Naive B cell (primary cell): ENCODE data around the gene FOXK1. TPM values are rescaled to one million over a fixed set of nuclear protein-coding genes. Genes with fewer than 3 reads are reported as not detected.
"Not testable (repeated sequence)": the region's sequence is repeated elsewhere in the genome, so short reads cannot be mapped to it uniquely, and the experiment has no call there.

ENCODE experiments used
- ATAC-seq, 2 donors: fragments of 150-1000 bp; cut with Tn5 transposase; 2 replicates each; pipeline ENCODE4 v1.10.0; 2021; ENCODE audit warnings: low read depth in 2 of 2, mild to moderate bottlenecking in 2 of 2, moderate library complexity in 2 of 2
- DNase-seq: peaks from one replicate; pipeline ENCODE4 v3.0.0; 2022
- H3K27ac Mint-ChIP-seq, 6 donors: one replicate each; pipeline ENCODE4 v1.8.0; 2020 to 2022; ENCODE audit warnings: mild to moderate bottlenecking in 6 of 6, mixed read lengths in 6 of 6, moderate library complexity in 5 of 6, inconsistent platforms in 2 of 6
- H3K27me3 Mint-ChIP-seq, 3 donors: one replicate each; pipeline ENCODE4 v1.8.0; 2021 to 2022; ENCODE audit warnings: mixed read lengths in 3 of 3, mild to moderate bottlenecking in 1 of 3
- H3K36me3 Mint-ChIP-seq, 2 donors: one replicate each; pipeline ENCODE4 v1.8.0; 2020 to 2022; ENCODE audit warnings: mixed read lengths in 2 of 2, inconsistent platforms in 1 of 2, mild to moderate bottlenecking in 1 of 2
- H3K4me1 Mint-ChIP-seq, 3 donors: one replicate each; pipeline ENCODE4 v1.8.0; 2020 to 2022; ENCODE audit warnings: mixed read lengths in 3 of 3, inconsistent platforms in 1 of 3, mild to moderate bottlenecking in 1 of 3, moderate library complexity in 1 of 3
- H3K4me3 Mint-ChIP-seq, 8 donors: one replicate each; pipeline ENCODE4 v1.8.0; 2020 to 2022; ENCODE audit warnings: mild to moderate bottlenecking in 8 of 8, mixed read lengths in 8 of 8, moderate library complexity in 8 of 8, inconsistent platforms in 2 of 8
- H3K9me3 Mint-ChIP-seq, 7 donors: one replicate each; pipeline ENCODE4 v1.8.0; 2020 to 2022; ENCODE audit warnings: mixed read lengths in 7 of 7, mild to moderate bottlenecking in 5 of 7, inconsistent platforms in 2 of 7, moderate library complexity in 1 of 7
- polyA plus RNA-seq, 6 donors: library from polyadenylated mRNA; unstranded; fragments of 300-500 nt; fragmentation: Illumina TruSeq; gene quantifications; one replicate each; pipeline ENCODE4 v1.2.3, GENCODE V29; 2021; ENCODE audit warnings: low read depth in 6 of 6

Gene FOXK1
- polyA plus RNA-seq, 6 donors from 2014 or later, result 0.92 to 3.1 (median 1.8) TPM

GRCh38 chr7:4789194-4790077, 107.3 kb downstream of the FOXK1 start:
- Mint-ChIP-seq H3K9me3 (no peaks in the 10 kb centered on the region), H3K27ac (peak overlapping the region in 1 of 6 donors; percentile 79)

GRCh38 chr7:4790078-4790465, 108.0 kb downstream of the FOXK1 start:
- H3K27ac Mint-ChIP-seq, result peak overlapping the region in 2 of 6 donors; percentile 65 to 73
- no peak for ATAC-seq

More at GRCh38 chr7:4789194-4790077, 107.3 kb downstream of the FOXK1 start:
- no peaks in the 10 kb centered on the region for H3K36me3 Mint-ChIP-seq
- no peaks in the 10 kb centered on the region for H3K27me3 Mint-ChIP-seq
- no peak for DNase-seq
- H3K4me1 Mint-ChIP-seq, result peaks cover 6 to 11% (median 10%) of the 10 kb centered on the region in 3 donors
- H3K4me3 Mint-ChIP-seq, result peak overlapping the region in 1 of 8 donors; percentile 35
- ATAC-seq, result no peak

GRCh38 chr7:4790516-4790991, 108.5 kb downstream of the FOXK1 start:
- Mint-ChIP-seq H3K27me3 (no peaks in the 10 kb centered on the region), H3K4me3 (peak overlapping the region in 1 of 8 donors; percentile 6), H3K9me3 (no peaks in the 10 kb centered on the region), H3K4me1 (peaks cover 6 to 11% (median 10%) of the 10 kb centered on the region in 3 donors), H3K27ac (no peak overlapping the region), H3K36me3 (no peaks in the 10 kb centered on the region)
- no peak for ATAC-seq
- DNase-seq, result no peak

More at GRCh38 chr7:4790078-4790465, 108.0 kb downstream of the FOXK1 start:
- H3K4me1 Mint-ChIP-seq, result peaks cover 6 to 11% (median 10%) of the 10 kb centered on the region in 3 donors
- H3K27me3 Mint-ChIP-seq, result no peaks in the 10 kb centered on the region
- H3K36me3 Mint-ChIP-seq, result no peaks in the 10 kb centered on the region
- DNase-seq, result no peak
- H3K9me3 Mint-ChIP-seq, result no peaks in the 10 kb centered on the region
- no peak overlapping the region for H3K4me3 Mint-ChIP-seq

GRCh38 chr7:4791101-4791737, 109.1 kb downstream of the FOXK1 start:
- peak overlapping the region in 6 of 8 donors; percentile 6 to 64 (median 50) for H3K4me3 Mint-ChIP-seq
- ATAC-seq (no peak), DNase-seq (no peak)
- no peaks in the 10 kb centered on the region for H3K36me3 Mint-ChIP-seq
- no peaks in the 10 kb centered on the region for H3K27me3 Mint-ChIP-seq
- peaks cover 6 to 11% (median 10%) of the 10 kb centered on the region in 3 donors for H3K4me1 Mint-ChIP-seq
- peak overlapping the region in 4 of 6 donors; percentile 15 to 54 (median 24) for H3K27ac Mint-ChIP-seq
- no peaks in the 10 kb centered on the region for H3K9me3 Mint-ChIP-seq

GRCh38 chr7:4791738-4792536, 109.8 kb downstream of the FOXK1 start:
- DNase-seq (peak; percentile 80), ATAC-seq (peak; percentile 87 to 88)
- Mint-ChIP-seq H3K4me1 (peaks cover 6 to 11% (median 10%) of the 10 kb centered on the region in 3 donors), H3K4me3 (peak overlapping the region in 7 of 8 donors; percentile 15 to 75 (median 53)), H3K9me3 (no peaks in the 10 kb centered on the region), H3K36me3 (no peaks in the 10 kb centered on the region), H3K27ac (peak overlapping the region in 1 of 6 donors; percentile 31), H3K27me3 (no peaks in the 10 kb centered on the region)

- Mint-ChIP-seq H3K4me1 (peaks cover 6 to 11% (median 9%) of the 10 kb centered on the region in 3 donors), H3K27me3 (no peaks in the 10 kb centered on the region), H3K4me3 (peak overlapping the region in 7 of 8 donors; percentile 22 to 75 (median 53)), H3K27ac (no peak overlapping the region), H3K36me3 (no peaks in the 10 kb centered on the region), H3K9me3 (no peaks in the 10 kb centered on the region)
- peak in 1 of 2 donors; percentile 47 for ATAC-seq
- DNase-seq, result no peak
These were observed 110.5 kb downstream of the FOXK1 start for GRCh38 chr7:4792537-4793126.

GRCh38 chr7:4793385-4793993, 111.4 kb downstream of the FOXK1 start:
- H3K27ac Mint-ChIP-seq, H3K9me3 Mint-ChIP-seq, H3K36me3 Mint-ChIP-seq, DNase-seq, ATAC-seq, H3K27me3 Mint-ChIP-seq: not testable (repeated sequence)
- Mint-ChIP-seq H3K4me1 (peaks cover 4 to 11% (median 5%) of the 10 kb centered on the region in 3 donors), H3K4me3 (peak overlapping the region in 4 of 8 donors; percentile 20 to 59 (median 33))

GRCh38 chr7:4794171-4794570, 112.1 kb downstream of the FOXK1 start:
- H3K36me3 Mint-ChIP-seq, H3K27ac Mint-ChIP-seq, H3K9me3 Mint-ChIP-seq, ATAC-seq, DNase-seq, H3K27me3 Mint-ChIP-seq: not testable (repeated sequence)
- Mint-ChIP-seq H3K4me1 (peaks cover 5 to 11% (median 7%) of the 10 kb centered on the region in 3 donors), H3K4me3 (peak overlapping the region in 5 of 8 donors; percentile 1 to 41 (median 20))

GRCh38 chr7:4794591-4795350, 112.7 kb downstream of the FOXK1 start:
- peak overlapping the region in 2 of 8 donors; percentile 5 to 27 for H3K4me3 Mint-ChIP-seq

GRCh38 chr7:4796453-4796852, 114.4 kb downstream of the FOXK1 start:
- H3K9me3 Mint-ChIP-seq, result no peaks in the 10 kb centered on the region
- no peak overlapping the region for H3K4me3 Mint-ChIP-seq
- no peak overlapping the region for H3K27ac Mint-ChIP-seq

More at GRCh38 chr7:4794591-4795350, 112.7 kb downstream of the FOXK1 start:
- Mint-ChIP-seq H3K27me3 (no peaks in the 10 kb centered on the region), H3K36me3 (no peaks in the 10 kb centered on the region), H3K9me3 (no peaks in the 10 kb centered on the region), H3K27ac (no peak overlapping the region), H3K4me1 (peaks cover 5 to 11% (median 7%) of the 10 kb centered on the region in 3 donors)
- ATAC-seq, result no peak
- no peak for DNase-seq

GRCh38 chr7:4797858-4798705, 116.0 kb downstream of the FOXK1 start:
- ATAC-seq (peak; percentile 83 to 94), DNase-seq (peak; percentile 53)
- H3K27me3 Mint-ChIP-seq, result no peaks in the 10 kb centered on the region
- H3K36me3 Mint-ChIP-seq, result no peaks in the 10 kb centered on the region
- no peak overlapping the region for H3K27ac Mint-ChIP-seq
- no peak overlapping the region for H3K4me3 Mint-ChIP-seq
- peaks cover 4 to 5% (median 4%) of the 10 kb centered on the region in 3 donors for H3K4me1 Mint-ChIP-seq
- H3K9me3 Mint-ChIP-seq, result no peaks in the 10 kb centered on the region

More at GRCh38 chr7:4796453-4796852, 114.4 kb downstream of the FOXK1 start:
- Mint-ChIP-seq H3K4me1 (peaks cover 4 to 8% (median 8%) of the 10 kb centered on the region in 3 donors), H3K27me3 (no peaks in the 10 kb centered on the region), H3K36me3 (no peaks in the 10 kb centered on the region)
- ATAC-seq (no peak), DNase-seq (no peak)
